H9 (cell line): ENCODE measurements around the gene MED22. TPM values are rescaled to one million over a fixed set of nuclear protein-coding genes. Genes with fewer than 3 reads are reported as not detected.

ENCODE experiments used
- DNase-seq: peaks from one replicate; pipeline ENCODE4 v3.0.0-alpha.2; 2017
- H2AFZ ChIP-seq: one replicate; pipeline ENCODE4 v1.6.1; 2013; ENCODE audit warnings: mild to moderate bottlenecking, low read length, control low read depth, moderate library complexity
- H2AK5ac ChIP-seq: 2 replicates; pipeline ENCODE4 v1.6.1; 2013; ENCODE audit warnings: low read length, control low read depth, mixed read lengths; ENCODE audit not compliant: insufficient read length
- H2BK120ac ChIP-seq: one replicate; pipeline ENCODE4 v1.6.1; 2013; ENCODE audit warnings: low read depth, mild to moderate bottlenecking, low read length, control low read depth, inconsistent platforms; ENCODE audit not compliant: poor library complexity, severe bottlenecking
- H2BK12ac ChIP-seq: 2 replicates; pipeline ENCODE4 v1.6.1; 2013; ENCODE audit warnings: low read length, control low read depth, mixed read lengths, low read depth; ENCODE audit not compliant: insufficient read length
- H2BK15ac ChIP-seq: 2 replicates; pipeline ENCODE4 v1.6.1; 2013; ENCODE audit warnings: low read depth, low read length, control low read depth
- H2BK20ac ChIP-seq: one replicate; pipeline ENCODE4 v1.6.1; 2013; ENCODE audit warnings: low read depth, mild to moderate bottlenecking, low read length, control low read depth, inconsistent platforms; ENCODE audit not compliant: poor library complexity, severe bottlenecking
- H2BK5ac ChIP-seq: 2 replicates; pipeline ENCODE4 v1.6.1; 2013; ENCODE audit warnings: low read length, control low read depth, mixed read lengths; ENCODE audit not compliant: insufficient read length
- H3K14ac ChIP-seq: 2 replicates; pipeline ENCODE4 v1.6.1; 2013; ENCODE audit warnings: low read length, control low read depth; ENCODE audit not compliant: insufficient read depth
- H3K18ac ChIP-seq: 2 replicates; pipeline ENCODE4 v1.6.1; 2013; ENCODE audit warnings: low read depth, mild to moderate bottlenecking, mixed read lengths, low read length, control low read depth; ENCODE audit not compliant: insufficient read length
- H3K23ac ChIP-seq: 2 replicates; pipeline ENCODE4 v1.6.1; 2013; ENCODE audit warnings: low read length, control low read depth, mixed read lengths, low read depth; ENCODE audit not compliant: insufficient read length
- H3K23me2 ChIP-seq: 2 replicates; pipeline ENCODE4 v1.6.1; 2013; ENCODE audit warnings: low read depth, mild to moderate bottlenecking, mixed read lengths, low read length, control low read depth; ENCODE audit not compliant: insufficient read length, poor library complexity, severe bottlenecking
- H3K27ac ChIP-seq: 2 replicates; pipeline ENCODE4 v1.5.1; 2013; ENCODE audit warnings: low read length, control low read depth, mixed read lengths, low read depth; ENCODE audit not compliant: insufficient read length
- H3K27me3 ChIP-seq: 2 replicates; pipeline ENCODE4 v1.6.1; 2013; ENCODE audit warnings: low read length, control low read depth, inconsistent platforms; ENCODE audit not compliant: insufficient read depth
- H3K4ac ChIP-seq: 2 replicates; pipeline ENCODE4 v1.6.1; 2013; ENCODE audit warnings: low read depth, mild to moderate bottlenecking, control low read depth, inconsistent platforms, low read length, moderate library complexity
- H3K4me1 ChIP-seq: 2 replicates; pipeline ENCODE4 v1.6.1; 2013; ENCODE audit warnings: low read length, control low read depth, inconsistent platforms; ENCODE audit not compliant: insufficient read depth
- H3K4me2 ChIP-seq: 2 replicates; pipeline ENCODE4 v1.6.1; 2013; ENCODE audit warnings: low read length, control low read depth, mixed read lengths; ENCODE audit not compliant: insufficient read length, insufficient read depth
- H3K56ac ChIP-seq: 2 replicates; pipeline ENCODE4 v1.6.1; 2013; ENCODE audit warnings: low read depth, mild to moderate bottlenecking, mixed read lengths, low read length, control low read depth; ENCODE audit not compliant: insufficient read length
- H3K79me1 ChIP-seq: 2 replicates; pipeline ENCODE4 v1.6.1; 2013; ENCODE audit warnings: low read depth, mild to moderate bottlenecking, moderate library complexity, low read length, control low read depth, inconsistent platforms; ENCODE audit not compliant: insufficient read depth, poor library complexity, severe bottlenecking
- H3K79me2 ChIP-seq: 2 replicates; pipeline ENCODE4 v1.6.1; 2013; ENCODE audit warnings: low read length, control low read depth, inconsistent platforms; ENCODE audit not compliant: insufficient read depth
- H3K9ac ChIP-seq: 2 replicates; pipeline ENCODE4 v1.6.1; 2013; ENCODE audit warnings: low read length, control low read depth, mixed read lengths; ENCODE audit not compliant: insufficient read length; ENCODE audit errors: extremely low read depth
- H3K9me3 ChIP-seq: one replicate; pipeline ENCODE4 v1.6.1; 2013; ENCODE audit warnings: low read depth, low read length, inconsistent platforms; ENCODE audit not compliant: control insufficient read depth
- H3T11ph ChIP-seq: one replicate; pipeline ENCODE4 v1.6.1; 2013; ENCODE audit warnings: mild to moderate bottlenecking, low read length, control low read depth, inconsistent platforms
- H4K20me1 ChIP-seq: one replicate; pipeline ENCODE4 v1.6.1; 2013; ENCODE audit not compliant: control insufficient read depth, insufficient read length, insufficient read depth
- H4K5ac ChIP-seq: 2 replicates; pipeline ENCODE4 v1.6.1; 2013; ENCODE audit warnings: low read depth, mild to moderate bottlenecking, mixed read lengths, low read length, control low read depth; ENCODE audit not compliant: insufficient read length
- H4K8ac ChIP-seq: replicated peaks from 2 replicates; pipeline ENCODE4 v1.6.1; 2013; ENCODE audit warnings: low read length, control low read depth, mixed read lengths, low read depth; ENCODE audit not compliant: insufficient read length
- H4K91ac ChIP-seq: 2 replicates; pipeline ENCODE4 v1.6.1; 2013; ENCODE audit warnings: low read depth, mild to moderate bottlenecking, moderate library complexity, mixed read lengths, low read length, control low read depth; ENCODE audit not compliant: insufficient read length
- H3K27ac Mint-ChIP-seq, 3 experiments: 2 replicates in 2 of 3; 3 replicates in 1 of 3; pipeline ENCODE4 v1.8.0; 2020 to 2021; ENCODE audit warnings: mixed read lengths in 3 of 3, mild to moderate bottlenecking in 1 of 3, moderate library complexity in 1 of 3
- H3K27me3 Mint-ChIP-seq: 2 replicates; pipeline ENCODE4 v1.8.0; 2021; ENCODE audit warnings: low read depth, mild to moderate bottlenecking, moderate library complexity, mixed read lengths
- H3K36me3 Mint-ChIP-seq, 3 experiments: 2 replicates in 2 of 3; 3 replicates in 1 of 3; pipeline ENCODE4 v1.8.0; 2020 to 2021; ENCODE audit warnings: low read depth in 3 of 3, mixed read lengths in 3 of 3; ENCODE audit not compliant: insufficient read depth in 1 of 3
- H3K4me1 Mint-ChIP-seq, 2 experiments: 2 replicates each; pipeline ENCODE4 v1.8.0; 2020; ENCODE audit warnings: mixed read lengths in 2 of 2
- H3K4me3 Mint-ChIP-seq, 2 experiments: 2 replicates in 1 of 2; 3 replicates in 1 of 2; pipeline ENCODE4 v1.8.0; 2020 to 2021; ENCODE audit warnings: mild to moderate bottlenecking in 2 of 2, mixed read lengths in 2 of 2, moderate library complexity in 1 of 2
- H3K9me3 Mint-ChIP-seq, 2 experiments: 2 replicates in 1 of 2; 3 replicates in 1 of 2; pipeline ENCODE4 v1.8.0; 2020; ENCODE audit warnings: mild to moderate bottlenecking in 2 of 2, mixed read lengths in 2 of 2, moderate library complexity in 1 of 2
- CTCF ChIP-seq: fragments of 200-600 bp; sonication (generic); conservative IDR thresholded peaks from 3 replicates; pipeline ENCODE4 v1.8.0; 2021; ENCODE audit warnings: antibody characterized with exemption, mild to moderate bottlenecking
- WGBS: extraction: QIAGEN DNeasy Blood & Tissue Kit; methylation state at CpG from one replicate; pipeline ENCODE4 v1.1.7; 2013; ENCODE audit warnings: missing lambda C conversion rate, low lambda C conversion rate, mixed read lengths; ENCODE audit not compliant: insufficient read length; ENCODE audit errors: extremely low coverage; 5-methylcytosine and 5-hydroxymethylcytosine counted together
- total RNA-seq: library from RNA; stranded (reverse); gene quantifications from 2 replicates; pipeline ENCODE4 v1.2.1, GENCODE V29; 2021

Gene MED22
- total RNA-seq, 1 experiment from 2014 or later, result 60.1 TPM

- Mint-ChIP-seq H3K27me3 (no peaks in the 10 kb centered on the region), H3K36me3 (peaks cover 33 to 87% (median 74%) of the 10 kb centered on the region in 3 experiments; a peak in 6 of 7 replicates), H3K27ac (no peak overlapping the region), H3K9me3 (no peaks in the 10 kb centered on the region), H3K4me1 (peaks cover 0 to 3% of the 10 kb centered on the region in 2 experiments; a peak in 2 of 4 replicates), H3K4me3 (no peak overlapping the region; a peak in 1 of 5 replicates)
- Histone ChIP-seq H3K27ac (no peak overlapping the region), H2BK15ac (no peak overlapping the region), H2BK12ac (no peak overlapping the region), H3K4me1 (no peaks in the 10 kb centered on the region), H2BK5ac (no peak overlapping the region), H3T11ph (no peak overlapping the region), H3K79me1 (peaks cover 26% of the 10 kb centered on the region), H3K23me2 (no peaks in the 10 kb centered on the region), H3K4ac (no peak overlapping the region), H2AK5ac (no peak overlapping the region), H3K79me2 (peaks cover 40% of the 10 kb centered on the region; the same call in 1 of the 2 replicates), H2AFZ (no peak overlapping the region), H4K8ac (no peak overlapping the region), H3K27me3 (no peaks in the 10 kb centered on the region), H3K9ac (no peak overlapping the region), H3K56ac (no peak overlapping the region), H3K4me2 (no peak overlapping the region), H2BK20ac (no peak overlapping the region), H3K18ac (no peak overlapping the region), H3K23ac (no peak overlapping the region), H4K91ac (no peak overlapping the region), H4K5ac (no peak overlapping the region), H3K14ac (no peak overlapping the region), H3K9me3 (no peaks in the 10 kb centered on the region), H4K20me1 (no peaks in the 10 kb centered on the region), H2BK120ac (no peak overlapping the region)
- no CpG with 5 or more reads among the region's 22 CpGs for WGBS
- no peak for DNase-seq
- TF ChIP-seq CTCF, result no peak
Observed at GRCh38 chr9:133367221-133367620, 19.3 kb upstream of the MED22 start.
